OCI-LY3 (cell line): Measurements from ENCODE around the gene RMI2.
"Not testable (repeated sequence)": the region's sequence is repeated elsewhere in the genome, so short reads cannot be mapped to it uniquely, and the experiment has no call there.

ENCODE experiments used
- H2AFZ ChIP-seq: fragments of 200-600, 300-600 bp; shearing (Covaris generic); 2 replicates; pipeline ENCODE4 v1.6.0; 2014; ENCODE audit warnings: antibody characterized with exemption, low read depth, low read length
- H3K27ac ChIP-seq: fragments of 200-600, 300-600 bp; sonication (generic); 2 replicates; pipeline ENCODE4 v1.5.1; 2014; ENCODE audit warnings: mild to moderate bottlenecking, low read length, moderate library complexity, mixed read lengths
- H3K27me3 ChIP-seq: fragments of 200-600, 300-600 bp; sonication (generic); 2 replicates; pipeline ENCODE4 v1.6.1; 2014; ENCODE audit warnings: low read depth, low read length, mixed read lengths
- H3K36me3 ChIP-seq: fragments of 200-600, 300-600 bp; sonication (generic); replicated peaks from 2 replicates; pipeline ENCODE3; 2014; ENCODE audit warnings: low read depth, low read length, mixed read lengths
- H3K4me1 ChIP-seq: fragments of 300-600, 200-600 bp; sonication (generic); 2 replicates; pipeline ENCODE4 v1.6.1; 2014; ENCODE audit warnings: low read length, mixed read lengths
- H3K4me2 ChIP-seq: fragments of 200-600, 300-600 bp; sonication (generic); 2 replicates; pipeline ENCODE4 v1.6.1; 2014; ENCODE audit warnings: low read length, mixed read lengths
- H3K4me3 ChIP-seq: fragments of 300-600, 200-600 bp; sonication (generic); 2 replicates; pipeline ENCODE4 v1.5.1; 2014; ENCODE audit warnings: antibody characterized with exemption, mild to moderate bottlenecking, low read length, moderate library complexity
- H3K79me2 ChIP-seq: fragments of 300-600, 200-600 bp; shearing (Covaris generic); 2 replicates; pipeline ENCODE4 v1.6.1; 2014; ENCODE audit warnings: mild to moderate bottlenecking, low read length, mixed read lengths
- H3K9ac ChIP-seq: fragments of 300-600, 200-600 bp; shearing (Covaris generic); 2 replicates; pipeline ENCODE4 v1.6.0; 2014; ENCODE audit warnings: mild to moderate bottlenecking, low read length, moderate library complexity
- H3K9me3 ChIP-seq: fragments of 200-600, 300-600 bp; shearing (Covaris generic); 2 replicates; pipeline ENCODE4 v1.6.1; 2014; ENCODE audit warnings: low read length, mixed read lengths; ENCODE audit not compliant: insufficient read depth
- H4K20me1 ChIP-seq: fragments of 200-600, 300-600 bp; sonication (generic); 2 replicates; pipeline ENCODE4 v1.6.1; 2016; ENCODE audit warnings: low read length, mixed read lengths; ENCODE audit not compliant: insufficient read depth
- EZH2phosphoT487 ChIP-seq: fragments of 200-600 bp; shearing (Covaris generic); IDR thresholded peaks from 2 replicates; pipeline ENCODE4 v1.6.1; 2018; ENCODE audit warnings: antibody characterized with exemption, mixed run types, low read depth
- TF ChIP-seq, protein P1 (sequence below): fragments of 200-600, 300-600 bp; sonication (generic); IDR thresholded peaks from 2 replicates; pipeline ENCODE4 v1.5.1; 2014; ENCODE audit warnings: antibody characterized with exemption, low read length, low read depth

The RMI2 gene

DNA sequence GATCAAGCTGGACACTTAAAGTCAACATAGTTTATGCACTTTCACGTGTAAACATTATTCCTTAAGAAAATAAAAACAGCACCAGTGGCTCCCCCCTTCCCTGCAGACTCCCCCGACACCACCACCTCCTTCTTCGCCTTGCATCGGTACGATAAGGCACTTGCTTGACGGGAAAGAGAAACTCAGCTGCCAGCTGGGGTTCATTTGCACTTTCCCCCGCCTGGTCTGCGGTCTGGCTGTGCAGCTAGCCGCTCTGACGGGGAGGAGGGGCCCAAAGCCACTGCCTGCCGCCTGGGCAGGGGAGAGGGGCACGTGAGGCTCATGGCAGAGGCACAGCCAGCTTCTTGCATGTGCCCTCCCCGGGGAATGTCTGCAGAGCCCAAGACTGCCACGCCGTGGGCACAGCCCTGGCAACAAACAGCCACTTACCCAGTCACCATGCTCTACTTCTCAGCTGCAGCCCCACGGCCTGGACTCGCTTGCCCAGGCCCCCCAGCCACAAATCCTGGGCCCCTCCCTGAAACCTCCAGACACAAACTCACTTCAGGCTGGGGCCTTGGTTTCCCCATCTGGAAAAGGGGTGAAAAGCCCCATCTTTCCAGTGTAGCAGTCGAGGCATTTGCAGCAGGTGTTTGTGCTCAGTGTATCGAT lies 47.6 kb upstream of the RMI2 start:
- H3K9ac ChIP-seq = peak overlapping the region; percentile 53
- peak overlapping the region; percentile 71 for H3K4me2 ChIP-seq
- peak overlapping the region; percentile 80 for H3K27ac ChIP-seq
- H3K4me3 ChIP-seq = peak overlapping the region; percentile 47
- H2AFZ ChIP-seq = peak overlapping the region; percentile 81
- no peaks in the 10 kb centered on the region for H3K79me2 ChIP-seq
- H3K27me3 ChIP-seq = peaks cover 5% of the 10 kb centered on the region; the same call in 1 of the 2 replicates
- peaks cover 40% of the 10 kb centered on the region for H3K4me1 ChIP-seq
- H4K20me1 ChIP-seq = no peaks in the 10 kb centered on the region
- TF ChIP-seq, protein P1, sequence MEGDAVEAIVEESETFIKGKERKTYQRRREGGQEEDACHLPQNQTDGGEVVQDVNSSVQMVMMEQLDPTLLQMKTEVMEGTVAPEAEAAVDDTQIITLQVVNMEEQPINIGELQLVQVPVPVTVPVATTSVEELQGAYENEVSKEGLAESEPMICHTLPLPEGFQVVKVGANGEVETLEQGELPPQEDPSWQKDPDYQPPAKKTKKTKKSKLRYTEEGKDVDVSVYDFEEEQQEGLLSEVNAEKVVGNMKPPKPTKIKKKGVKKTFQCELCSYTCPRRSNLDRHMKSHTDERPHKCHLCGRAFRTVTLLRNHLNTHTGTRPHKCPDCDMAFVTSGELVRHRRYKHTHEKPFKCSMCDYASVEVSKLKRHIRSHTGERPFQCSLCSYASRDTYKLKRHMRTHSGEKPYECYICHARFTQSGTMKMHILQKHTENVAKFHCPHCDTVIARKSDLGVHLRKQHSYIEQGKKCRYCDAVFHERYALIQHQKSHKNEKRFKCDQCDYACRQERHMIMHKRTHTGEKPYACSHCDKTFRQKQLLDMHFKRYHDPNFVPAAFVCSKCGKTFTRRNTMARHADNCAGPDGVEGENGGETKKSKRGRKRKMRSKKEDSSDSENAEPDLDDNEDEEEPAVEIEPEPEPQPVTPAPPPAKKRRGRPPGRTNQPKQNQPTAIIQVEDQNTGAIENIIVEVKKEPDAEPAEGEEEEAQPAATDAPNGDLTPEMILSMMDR = peak; percentile 47
- TF ChIP-seq EZH2phosphoT487 = no peak
- H3K36me3 ChIP-seq = no peaks in the 10 kb centered on the region
- no peaks in the 10 kb centered on the region for H3K9me3 ChIP-seq

GRCh38 chr16:11298143-11298900 lies 46.9 kb upstream of the RMI2 start:
- peak overlapping the region; percentile 81 for H2AFZ ChIP-seq
- H3K4me1 ChIP-seq = peaks cover 40% of the 10 kb centered on the region
- H3K9me3 ChIP-seq = no peaks in the 10 kb centered on the region
- peak overlapping the region; percentile 80 for H3K27ac ChIP-seq
- no peak for TF ChIP-seq EZH2phosphoT487
- TF ChIP-seq, protein P1 = no peak
- peak overlapping the region; percentile 71 for H3K4me2 ChIP-seq
- H3K36me3 ChIP-seq = no peaks in the 10 kb centered on the region
- H3K9ac ChIP-seq = peak overlapping the region; percentile 53
- no peaks in the 10 kb centered on the region for H3K27me3 ChIP-seq
- no peaks in the 10 kb centered on the region for H3K79me2 ChIP-seq
- peak overlapping the region; percentile 47 for H3K4me3 ChIP-seq
- no peaks in the 10 kb centered on the region for H4K20me1 ChIP-seq

GRCh38 chr16:11298950-11299547 lies 46.2 kb upstream of the RMI2 start:
- not testable (repeated sequence) for H3K79me2 ChIP-seq, H3K9ac ChIP-seq, H3K4me3 ChIP-seq, H3K27me3 ChIP-seq, H4K20me1 ChIP-seq, H3K27ac ChIP-seq, H3K9me3 ChIP-seq, H2AFZ ChIP-seq, H3K36me3 ChIP-seq
- Histone ChIP-seq H3K4me2 (peak overlapping the region; percentile 19), H3K4me1 (peaks cover 40% of the 10 kb centered on the region)

- Histone ChIP-seq H2AFZ (no peak overlapping the region), H3K27ac (no peak overlapping the region), H3K36me3 (no peaks in the 10 kb centered on the region), H3K79me2 (no peaks in the 10 kb centered on the region), H3K4me3 (no peak overlapping the region), H3K9ac (no peak overlapping the region), H3K4me2 (no peak overlapping the region), H3K27me3 (no peaks in the 10 kb centered on the region), H3K9me3 (no peaks in the 10 kb centered on the region), H3K4me1 (peaks cover 40% of the 10 kb centered on the region), H4K20me1 (no peaks in the 10 kb centered on the region)
- TF ChIP-seq, protein P1 = no peak
- TF ChIP-seq EZH2phosphoT487 = no peak
These were observed 45.2 kb upstream of the RMI2 start for GRCh38 chr16:11299865-11300559.
